H1 (cell line): ENCODE measurements around the gene ACER3. TPM values are rescaled to one million over a fixed set of nuclear protein-coding genes. Genes with fewer than 3 reads are reported as not detected.

Source experiments
- CTCF ChIA-PET: fragments of 300-600 bp; sonication (Branson Sonifier 250); formaldehyde crosslinking; loops from one replicate; lab custom pipeline; 2021; ENCODE audit not compliant: partially characterized antibody; lab: Charles Lee
- POLR2A ChIA-PET: fragments of 300-600 bp; sonication (Branson Sonifier 250); formaldehyde crosslinking; loops from one replicate; lab custom pipeline; 2021; ENCODE audit warnings: inconsistent platforms; ENCODE audit not compliant: partially characterized antibody; lab: Charles Lee
- DNase-seq, 2 experiments: peaks; one replicate each; pipeline versions ENCODE4 v3.0.0 to v3.0.0-alpha.2; 2010 to 2022; ENCODE audit warnings: low spot score in 2 of 2, low read depth in 1 of 2, mixed read lengths in 1 of 2
- FAIRE-seq: peaks from 2 replicates; lab custom pipeline; 2011; peaks lifted over from hg19 to GRCh38; lab: Jason Lieb, UNC
- H2AFZ ChIP-seq: 2 replicates; pipeline ENCODE4 v1.8.1; 2012; ENCODE audit warnings: low read length, inconsistent platforms
- H2AK5ac ChIP-seq: 2 replicates; pipeline ENCODE4 v1.6.1; 2013; ENCODE audit warnings: low read depth, low read length
- H2BK120ac ChIP-seq: replicated peaks from 2 replicates; pipeline ENCODE3; 2013; ENCODE audit warnings: low read depth, low read length, inconsistent platforms
- H2BK12ac ChIP-seq: 2 replicates; pipeline ENCODE4 v1.6.1; 2013; ENCODE audit warnings: low read depth, low read length
- H2BK15ac ChIP-seq: 2 replicates; pipeline ENCODE4 v1.6.1; 2013; ENCODE audit warnings: low read length
- H2BK20ac ChIP-seq: 2 replicates; pipeline ENCODE4 v1.6.1; 2013; ENCODE audit warnings: low read length
- H2BK5ac ChIP-seq: 2 replicates; pipeline ENCODE4 v1.6.1; 2013; ENCODE audit warnings: low read depth, low read length
- H3K14ac ChIP-seq: 2 replicates; pipeline ENCODE4 v1.6.1; 2013; ENCODE audit warnings: inconsistent platforms; ENCODE audit not compliant: insufficient read length
- H3K18ac ChIP-seq: 2 replicates; pipeline ENCODE4 v1.6.1; 2013; ENCODE audit warnings: low read length; ENCODE audit errors: extremely low read depth
- H3K23ac ChIP-seq: 2 replicates; pipeline ENCODE4 v1.6.1; 2013; ENCODE audit warnings: inconsistent platforms; ENCODE audit not compliant: insufficient read length
- H3K23me2 ChIP-seq: 2 replicates; pipeline ENCODE4 v1.6.1; 2013; ENCODE audit warnings: low read depth, low read length
- H3K27ac ChIP-seq: 2 replicates; pipeline ENCODE4 v1.6.1; 2011; ENCODE audit warnings: low read depth, low read length, inconsistent platforms
- H3K27me3 ChIP-seq, 4 experiments: replicated peaks in 1 of 4; 1 replicate in 1 of 4; 2 replicates in 3 of 4; pipeline versions ENCODE4 v1.6.1 to v1.8.1; 2011 to 2013; ENCODE audit warnings: low read length in 3 of 4, mild to moderate bottlenecking in 3 of 4, inconsistent platforms in 2 of 4, mixed read lengths in 2 of 4, moderate library complexity in 1 of 4; ENCODE audit not compliant: control insufficient read depth in 3 of 4, insufficient read depth in 3 of 4; ENCODE audit errors: extremely low read depth in 1 of 4
- H3K36me3 ChIP-seq, 4 experiments: 2 replicates each; pipeline versions ENCODE4 v1.6.1 to v1.8.1; 2011 to 2013; ENCODE audit warnings: mild to moderate bottlenecking in 4 of 4, low read length in 3 of 4, moderate library complexity in 2 of 4, control low read depth in 1 of 4, inconsistent platforms in 1 of 4; ENCODE audit not compliant: insufficient read depth in 4 of 4, control insufficient read depth in 2 of 4
- H3K4ac ChIP-seq: replicated peaks from 2 replicates; pipeline ENCODE3; 2013; ENCODE audit warnings: low read length, low read depth, mixed read lengths, inconsistent platforms; ENCODE audit not compliant: insufficient read length
- H3K4me1 ChIP-seq, 4 experiments: replicated peaks in 1 of 4; 1 replicate in 1 of 4; 2 replicates in 3 of 4; pipeline versions ENCODE4 v1.6.1 to v1.8.1; 2011 to 2013; ENCODE audit warnings: low read length in 3 of 4, inconsistent platforms in 2 of 4, mixed read lengths in 1 of 4; ENCODE audit not compliant: insufficient read depth in 4 of 4, control insufficient read depth in 3 of 4
- H3K4me2 ChIP-seq, 2 experiments: 2 replicates each; pipeline versions ENCODE4 v1.6.1 to v1.8.1; 2011 to 2013; ENCODE audit warnings: low read depth in 2 of 2, low read length in 2 of 2, control low read depth in 1 of 2, inconsistent platforms in 1 of 2, mild to moderate bottlenecking in 1 of 2; ENCODE audit not compliant: insufficient read depth in 1 of 2
- H3K4me3 ChIP-seq, 4 experiments: fragments of 200-600, 300-600 bp in 1 of 4; sonication (generic), shearing (Covaris generic), sonication (Bioruptor Twin) in 1 of 4; 2 replicates each; pipeline versions ENCODE4 v1.5.1 to v1.8.1; 2011 to 2016; ENCODE audit warnings: low read length in 4 of 4, low read depth in 3 of 4, control low read depth in 2 of 4, inconsistent platforms in 2 of 4, mild to moderate bottlenecking in 2 of 4, mixed read lengths in 1 of 4, moderate library complexity in 1 of 4; ENCODE audit not compliant: insufficient read depth in 2 of 4; ENCODE audit errors: extremely low read depth in 1 of 4
- H3K56ac ChIP-seq: replicated peaks from 2 replicates; pipeline ENCODE3; 2013; ENCODE audit warnings: low read depth, mild to moderate bottlenecking, mixed read lengths, low read length, inconsistent platforms; ENCODE audit not compliant: insufficient read length
- H3K79me1 ChIP-seq: 2 replicates; pipeline ENCODE4 v1.6.1; 2013; ENCODE audit warnings: low read depth, low read length, control low read depth
- H3K79me2 ChIP-seq, 2 experiments: 2 replicates each; pipeline versions ENCODE4 v1.6.1 to v1.8.1; 2012 to 2013; ENCODE audit warnings: low read length in 2 of 2, mild to moderate bottlenecking in 2 of 2, inconsistent platforms in 1 of 2; ENCODE audit not compliant: insufficient read depth in 2 of 2, control insufficient read depth in 1 of 2
- H3K9ac ChIP-seq, 4 experiments: replicated peaks in 1 of 4; 1 replicate in 1 of 4; 2 replicates in 3 of 4; pipeline versions ENCODE4 v1.6.1 to v1.8.1; 2011 to 2013; ENCODE audit warnings: low read depth in 3 of 4, low read length in 3 of 4, control low read depth in 2 of 4, mild to moderate bottlenecking in 2 of 4, moderate library complexity in 2 of 4, inconsistent platforms in 1 of 4; ENCODE audit errors: extremely low read depth in 1 of 4
- H3K9me3 ChIP-seq, 2 experiments: 2 replicates each; pipeline versions ENCODE4 v1.6.1 to v1.8.1; 2012 to 2013; ENCODE audit warnings: mild to moderate bottlenecking in 2 of 2, moderate library complexity in 2 of 2, control low read depth in 1 of 2, inconsistent platforms in 1 of 2, low read depth in 1 of 2, low read length in 1 of 2, mixed read lengths in 1 of 2; ENCODE audit not compliant: insufficient read depth in 2 of 2
- H4K20me1 ChIP-seq, 2 experiments: replicated peaks in 1 of 2; 2 replicates each; pipeline versions ENCODE3 to v1.8.1; 2011 to 2013; ENCODE audit warnings: inconsistent platforms in 2 of 2, low read length in 2 of 2, mild to moderate bottlenecking in 1 of 2; ENCODE audit not compliant: insufficient read depth in 2 of 2, control insufficient read depth in 1 of 2
- H4K5ac ChIP-seq: 2 replicates; pipeline ENCODE4 v1.6.1; 2013; ENCODE audit warnings: low read length, low read depth, mixed read lengths, inconsistent platforms; ENCODE audit not compliant: insufficient read length
- H4K8ac ChIP-seq: 2 replicates; pipeline ENCODE4 v1.8.0; 2013; ENCODE audit warnings: mild to moderate bottlenecking, moderate library complexity, low read length, inconsistent platforms; ENCODE audit not compliant: insufficient read depth; ENCODE audit errors: extremely low read depth
- H4K91ac ChIP-seq: replicated peaks from 2 replicates; pipeline ENCODE3; 2013; ENCODE audit warnings: low read length, mixed read lengths, inconsistent platforms; ENCODE audit not compliant: insufficient read length
- HDAC6 ChIP-seq: IDR thresholded peaks from one replicate; pipeline ENCODE4 v1.7.1; 2012; ENCODE audit warnings: low read depth, mild to moderate bottlenecking, inconsistent platforms, low read length, moderate library complexity
- TBP ChIP-seq: IDR thresholded peaks from 2 replicates; pipeline ENCODE4 v1.6.1; 2011; ENCODE audit warnings: low read depth, low read length, improper control_type of control experiment
- polyA plus RNA-seq, 7 experiments: library from polyadenylated mRNA; depleted of rRNA in 3 of 7; stranded (reverse) in 5 of 7; unstranded in 2 of 7; fragments of >200 nt in 5 of 7; fragments of 200-250 nt in 2 of 7; gene quantifications; 1 replicate in 5 of 7; 2 replicates in 1 of 7; 4 replicates in 1 of 7; pipeline versions ENCODE4 v1.2.1 to v1.2.3, GENCODE V29; 2011 to 2013; ENCODE audit warnings: missing spikeins in 2 of 7, mixed read lengths in 2 of 7
- total RNA-seq: library from RNA; stranded (reverse); fragmentation: NEBNext Ultra II Directional; extraction: Animal tissue kit (Norgen Biotek cat#: 25700); gene quantifications from 2 replicates; pipeline ENCODE4 v1.2.1, GENCODE V29; 2021

The ACER3 gene
- total and polyA plus RNA-seq, 2 of the 8 experiments (the other 6 are each of a cell fraction or from before 2014, with no cell fraction given), result 5.7 to 16.2 TPM

DNA sequence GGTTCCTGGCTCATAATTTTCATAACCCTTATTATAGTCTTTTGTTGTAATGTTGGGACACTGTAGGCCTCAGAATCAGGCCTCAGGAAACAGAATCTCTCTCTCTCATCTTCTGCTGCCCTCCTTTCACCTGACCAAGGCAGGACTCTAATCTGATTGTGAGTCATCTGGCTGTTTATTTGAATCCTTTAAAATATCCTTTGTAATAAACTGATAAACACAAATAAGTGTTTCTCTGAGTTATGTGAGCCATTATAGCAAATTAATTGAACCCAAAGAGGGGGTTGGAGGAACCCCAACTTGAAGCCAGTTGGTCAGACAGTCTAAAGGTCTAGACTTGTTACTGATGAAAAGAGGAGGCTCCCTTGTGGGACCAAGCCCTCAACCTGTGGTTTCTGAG, 30.6 kb downstream of the ACER3 start:
- Histone ChIP-seq H3K23me2 (no peaks in the 10 kb centered on the region), H2BK15ac (no peak overlapping the region), H3K79me2 (peaks cover 0 to 2% of the 10 kb centered on the region in 2 experiments; a peak in 1 of 4 replicates), H3K9me3 (no peaks in the 10 kb centered on the region), H3K27me3 (no peaks in the 10 kb centered on the region), H3K56ac (no peak overlapping the region), H4K91ac (no peak overlapping the region), H3K14ac (no peak overlapping the region), H3K27ac (no peak overlapping the region), H3K4me2 (no peak overlapping the region), H3K36me3 (no peaks in the 10 kb centered on the region), H2AFZ (no peak overlapping the region), H3K4me3 (no peak overlapping the region), H2BK12ac (no peak overlapping the region), H2BK20ac (no peak overlapping the region), H4K5ac (no peak overlapping the region), H3K79me1 (no peaks in the 10 kb centered on the region; the same call in 1 of the 2 replicates), H3K4ac (no peak overlapping the region), H3K9ac (no peak overlapping the region), H2AK5ac (no peak overlapping the region), H3K23ac (no peak overlapping the region), H2BK5ac (no peak overlapping the region), H2BK120ac (no peak overlapping the region), H4K8ac (no peak overlapping the region), H3K4me1 (no peaks in the 10 kb centered on the region), H4K20me1 (no peaks in the 10 kb centered on the region), H3K18ac (no peak overlapping the region)
- CTCF ChIA-PET, result interaction anchor here (0.9 kb wide), 1 partner anchor 29 kb away, joined by 3 read pairs; no protein-coding TSS in a partner anchor
- DNase-seq, result no peak
- POLR2A ChIA-PET, result interaction anchor here (1.4 kb wide), 1 partner anchor 30 kb away, joined by 5 read pairs; the partner anchor contains the start of gene ACER3
- TF ChIP-seq TBP (no peak), HDAC6 (no peak)
- FAIRE-seq, result no peak
